Spleen (tissue), 7 donors: Measurements from ENCODE around the gene ACSM3.

ENCODE experiments used
- CTCF ChIP-seq, 11 experiments: fragments of 200-600 bp in 7 of 11; fragments of 450-650 bp in 4 of 11; sonication (generic) in 4 of 11; IDR thresholded peaks in 8 of 11; conservative IDR thresholded peaks in 3 of 11; 1 replicate in 7 of 11; 2 replicates in 4 of 11; pipeline versions ENCODE4 v1.4.0 to v1.8.0; 2016 to 2021; ENCODE audit warnings: antibody characterized with exemption in 11 of 11, inconsistent platforms in 4 of 11, mild to moderate bottlenecking in 1 of 11
- POLR2A ChIP-seq, 3 donors: fragments of 450-650 bp; IDR thresholded peaks; one replicate each; pipeline ENCODE4 v1.5.1; 2017; ENCODE audit warnings: antibody characterized with exemption in 3 of 3, mild to moderate bottlenecking in 1 of 3
- POLR2AphosphoS5 ChIP-seq, 3 donors: sonication (generic); formaldehyde crosslinking; IDR thresholded peaks; one replicate each; pipeline ENCODE4 v1.5.1; 2017; ENCODE audit warnings: antibody characterized with exemption in 3 of 3
- donor health status: DM: no; HTN: no; CAD: no; lungs with moderate emphysema.
- donor health status: DM: no; HTN: no; CAD: no.
- donor health status: DM: no; HTN: no; CAD: no.

- peak in 6 of 11 experiments; percentile 8 to 48 (median 38) for TF ChIP-seq CTCF (IDR thresholded peaks at IDR 0.05 in 8 of 11, conservative IDR thresholded peaks at IDR 0.05 in 3 of 11)
- peak in 2 of 3 donors; percentile 66 to 81 for TF ChIP-seq POLR2A (IDR thresholded peaks at IDR 0.05)
- TF ChIP-seq POLR2AphosphoS5 (IDR thresholded peaks at IDR 0.05): peak; percentile 98 to 99 (median 99)
Observed at GRCh38 chr16:20741554-20742285, 22.1 kb upstream of the ACSM3 start, which contains the start of gene THUMPD1.
